ENCODE measurements around the gene FCRL2. TPM values are rescaled to one million over a fixed set of nuclear protein-coding genes. Genes with fewer than 3 reads are reported as not detected.
"Not testable (repeated sequence)": the region's sequence is repeated elsewhere in the genome, so short reads cannot be mapped to it uniquely, and the experiment has no call there.

The FCRL2 gene
- total RNA-seq, 1 experiment from 2014 or later = not detected

- DNase-seq (ENCODE audit: low spot score) = no peak
These were observed 23.3 kb downstream of the FCRL2 start for GRCh38 chr1:157753611-157754010.

- DNase-seq (ENCODE audit: low spot score) = no peak
These were observed 25.6 kb downstream of the FCRL2 start for GRCh38 chr1:157751283-157751682.

GRCh38 chr1:157748262-157748817, 28.6 kb downstream of the FCRL2 start:
- DNase-seq (ENCODE audit: low spot score) = no peak

- no peak for DNase-seq (ENCODE audit: low spot score)
These were observed 37.6 kb downstream of the FCRL2 start for GRCh38 chr1:157739229-157739901.

GRCh38 chr1:157735991-157736390, 40.9 kb downstream of the FCRL2 start:
- DNase-seq (ENCODE audit: low spot score) = not testable (repeated sequence)

- DNase-seq (ENCODE audit: low spot score) = no peak
These were observed 42.6 kb downstream of the FCRL2 start for GRCh38 chr1:157734321-157734720.

GRCh38 chr1:157732755-157733154, 44.2 kb downstream of the FCRL2 start:
- no peak for DNase-seq (ENCODE audit: low spot score)

- no peak for DNase-seq (ENCODE audit: low spot score)
These were observed 51.7 kb downstream of the FCRL2 start for GRCh38 chr1:157725221-157725577.

- no peak for DNase-seq (ENCODE audit: low spot score)
These were observed 52.3 kb downstream of the FCRL2 start for GRCh38 chr1:157724537-157725220.

- DNase-seq (ENCODE audit: low spot score) = no peak
These were observed 53.8 kb downstream of the FCRL2 start for GRCh38 chr1:157723157-157723556.

GRCh38 chr1:157721985-157722384, 54.9 kb downstream of the FCRL2 start:
- no peak for DNase-seq (ENCODE audit: low spot score)

GRCh38 chr1:157715736-157716135, 61.2 kb downstream of the FCRL2 start:
- DNase-seq (ENCODE audit: low spot score) = no peak

- no peak for DNase-seq (ENCODE audit: low spot score)
These were observed 65.1 kb downstream of the FCRL2 start for GRCh38 chr1:157711802-157712201.

GRCh38 chr1:157704878-157705277, 72.1 kb downstream of the FCRL2 start:
- no peak for DNase-seq (ENCODE audit: low spot score)

- DNase-seq (ENCODE audit: low spot score) = no peak
These were observed 73.0 kb downstream of the FCRL2 start for GRCh38 chr1:157703981-157704380.

GRCh38 chr1:157702308-157702825, 74.6 kb downstream of the FCRL2 start:
- DNase-seq (ENCODE audit: low spot score) = no peak

- no peak for DNase-seq (ENCODE audit: low spot score)
These were observed 76.2 kb downstream of the FCRL2 start, which contains the start of gene FCRL3 for GRCh38 chr1:157700732-157701131. TSS of gene FCRL3 (minus strand) at chr1:157700769. CDS start at chr1:157700489, 280 bp downstream.

- no peak for DNase-seq (ENCODE audit: low spot score)
These were observed 76.6 kb downstream of the FCRL2 start for GRCh38 chr1:157700305-157700704.

- no peak for DNase-seq (ENCODE audit: low spot score)
These were observed 79.0 kb downstream of the FCRL2 start for GRCh38 chr1:157697781-157698569.

- DNase-seq (ENCODE audit: low spot score) = no peak
These were observed 79.8 kb downstream of the FCRL2 start for GRCh38 chr1:157696966-157697628.
